OCI-M2 (cell line): ENCODE measurements around the gene EVPLL.
"Not testable (repeated sequence)": the region's sequence is repeated elsewhere in the genome, so short reads cannot be mapped to it uniquely, and the experiment has no call there.

Experiments
- DNase-seq: peaks from one replicate; lab custom pipeline; 2025; ENCODE audit not compliant: unreplicated experiment; lab: John Stamatoyannopoulos, UW

Gene EVPLL

DNA sequence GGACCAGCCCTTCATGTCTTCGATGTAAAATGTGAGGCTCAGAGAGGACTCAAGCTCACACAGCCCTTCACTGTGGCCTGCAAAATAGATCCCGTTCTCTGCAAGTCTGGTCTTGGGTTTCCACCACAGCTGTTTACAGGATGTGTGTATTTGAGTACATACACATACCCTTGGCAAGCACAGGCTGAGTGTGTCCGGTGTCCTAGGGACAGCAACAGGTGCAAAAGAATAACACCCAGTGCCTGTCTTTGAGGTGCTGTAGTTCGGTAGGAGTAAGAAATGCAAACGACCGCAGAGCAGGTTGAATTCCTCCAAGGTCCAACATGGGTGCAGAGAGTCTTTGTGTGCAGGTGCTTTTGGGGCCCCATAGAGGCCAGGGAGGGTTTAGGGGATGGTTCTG lies 44.9 kb downstream of the EVPLL start:
- DNase-seq: not testable (repeated sequence)

DNA sequence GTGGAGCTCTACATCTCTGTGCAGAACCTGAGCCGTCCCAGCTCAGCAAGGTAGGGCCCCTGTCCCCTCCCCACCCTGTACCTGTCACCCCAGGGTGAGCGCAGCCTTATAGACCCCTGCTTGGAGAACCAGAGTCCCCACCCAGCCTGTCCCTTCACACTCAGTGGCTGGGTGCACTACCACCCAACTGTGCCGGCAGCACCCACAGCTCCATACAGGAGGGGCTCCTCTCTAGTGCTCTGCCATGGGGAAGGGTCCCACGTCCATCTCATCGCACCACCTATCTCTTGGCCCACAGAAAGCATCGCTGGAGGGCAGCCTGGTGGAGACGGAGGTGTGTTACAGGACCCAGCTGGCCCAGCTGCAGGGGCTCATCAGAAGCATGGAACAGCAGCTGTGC lies 45.4 kb downstream of the EVPLL start:
- DNase-seq: not testable (repeated sequence)

DNA sequence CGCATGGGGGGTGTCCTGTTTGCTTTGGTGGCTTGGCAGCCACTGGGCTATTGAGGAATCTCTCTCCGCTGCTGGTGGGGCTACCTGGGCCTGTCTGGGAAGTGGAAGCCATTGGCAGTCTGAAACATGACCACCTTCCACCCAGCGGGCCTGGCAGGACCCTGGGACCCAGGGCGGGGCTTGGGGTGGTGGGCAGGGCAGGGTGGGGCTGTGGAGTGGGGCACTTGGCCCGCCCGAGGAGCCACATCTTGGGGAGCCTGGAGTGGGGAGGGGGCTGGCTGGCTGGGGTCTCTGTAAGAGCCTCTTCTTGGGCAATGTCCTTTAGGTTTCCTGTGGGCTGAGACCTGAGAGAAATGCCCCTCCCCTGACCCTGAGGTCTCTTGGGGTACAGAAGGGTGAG lies 48.0 kb downstream of the EVPLL start:
- not testable (repeated sequence) for DNase-seq

DNA sequence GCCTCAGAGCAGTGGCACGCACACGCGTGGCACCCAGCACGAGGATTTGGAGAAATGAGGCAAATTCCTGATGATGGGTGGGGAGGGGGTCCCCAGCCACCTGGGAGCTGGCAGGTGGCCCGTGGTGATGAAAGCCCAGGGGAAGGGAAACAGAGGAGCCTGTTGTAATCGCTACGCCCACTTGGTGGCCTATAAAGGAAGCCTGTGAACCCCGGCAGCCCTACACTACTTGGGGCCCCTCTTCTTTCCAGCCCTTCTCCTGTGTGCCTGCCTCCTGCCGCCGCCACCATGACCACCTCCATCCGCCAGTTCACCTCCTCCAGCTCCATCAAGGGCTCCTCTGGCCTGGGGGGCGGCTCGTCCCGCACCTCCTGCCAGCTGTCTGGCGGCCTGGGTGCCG lies 49.1 kb downstream of the EVPLL start:
- DNase-seq: not testable (repeated sequence)

DNA sequence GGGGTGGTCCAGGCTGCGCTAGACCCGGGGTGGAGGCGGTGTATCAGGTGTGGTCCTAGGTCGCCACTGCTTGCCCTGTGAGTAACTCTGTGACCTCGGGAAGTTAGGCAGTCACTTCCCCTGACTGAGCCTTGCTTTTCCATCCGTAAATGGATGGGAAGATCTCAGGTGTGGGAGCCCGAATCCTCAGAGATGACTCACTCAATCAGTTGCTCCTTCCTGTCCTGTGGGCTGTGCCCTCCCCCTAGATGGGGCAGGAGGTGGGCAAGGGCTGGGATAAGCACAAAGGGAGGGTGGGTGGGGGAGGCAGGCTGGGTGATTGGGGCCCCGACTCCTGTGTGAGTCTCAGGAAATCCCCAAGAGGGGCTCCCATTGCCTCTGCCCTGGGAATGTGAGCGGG lies 54.6 kb downstream of the EVPLL start:
- not testable (repeated sequence) for DNase-seq
